ENCODE data around the gene TOR1AIP2.

DNA sequence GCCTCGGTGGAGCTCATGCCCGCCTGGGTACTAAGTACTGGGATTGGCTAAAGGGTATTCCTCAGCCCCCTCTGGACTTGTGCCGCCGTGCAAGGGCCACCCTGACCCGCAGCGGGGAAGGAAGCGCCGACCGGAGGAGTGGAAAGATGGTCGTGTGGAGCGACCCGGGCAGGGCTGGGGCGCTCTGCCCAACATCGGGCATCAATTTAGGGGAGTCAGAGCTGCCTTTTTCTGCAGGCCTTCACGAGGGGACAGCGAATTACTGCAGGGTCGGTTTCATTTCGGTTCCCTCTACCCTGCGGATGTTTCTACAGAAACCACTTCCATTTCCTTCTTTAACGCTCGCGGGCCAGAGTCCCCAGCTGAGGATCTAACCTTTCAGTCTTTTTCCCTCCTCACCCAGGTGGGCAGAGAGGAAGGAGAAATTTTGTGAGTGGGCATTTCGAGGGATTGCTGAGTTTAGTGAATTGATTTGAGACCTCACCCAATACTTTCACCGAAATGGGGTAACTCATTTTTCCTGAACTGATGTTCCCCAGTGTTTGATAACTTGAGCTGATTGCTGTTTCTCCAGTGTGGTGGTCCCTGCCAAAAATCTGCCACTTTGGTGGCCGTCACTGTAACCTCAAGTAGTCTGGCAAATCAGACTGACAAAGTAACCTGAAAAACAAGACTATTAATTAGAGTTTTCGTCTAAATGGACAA, 5.6 kb upstream of the TOR1AIP2 start:
- TF ChIP-seq, protein P1, sequence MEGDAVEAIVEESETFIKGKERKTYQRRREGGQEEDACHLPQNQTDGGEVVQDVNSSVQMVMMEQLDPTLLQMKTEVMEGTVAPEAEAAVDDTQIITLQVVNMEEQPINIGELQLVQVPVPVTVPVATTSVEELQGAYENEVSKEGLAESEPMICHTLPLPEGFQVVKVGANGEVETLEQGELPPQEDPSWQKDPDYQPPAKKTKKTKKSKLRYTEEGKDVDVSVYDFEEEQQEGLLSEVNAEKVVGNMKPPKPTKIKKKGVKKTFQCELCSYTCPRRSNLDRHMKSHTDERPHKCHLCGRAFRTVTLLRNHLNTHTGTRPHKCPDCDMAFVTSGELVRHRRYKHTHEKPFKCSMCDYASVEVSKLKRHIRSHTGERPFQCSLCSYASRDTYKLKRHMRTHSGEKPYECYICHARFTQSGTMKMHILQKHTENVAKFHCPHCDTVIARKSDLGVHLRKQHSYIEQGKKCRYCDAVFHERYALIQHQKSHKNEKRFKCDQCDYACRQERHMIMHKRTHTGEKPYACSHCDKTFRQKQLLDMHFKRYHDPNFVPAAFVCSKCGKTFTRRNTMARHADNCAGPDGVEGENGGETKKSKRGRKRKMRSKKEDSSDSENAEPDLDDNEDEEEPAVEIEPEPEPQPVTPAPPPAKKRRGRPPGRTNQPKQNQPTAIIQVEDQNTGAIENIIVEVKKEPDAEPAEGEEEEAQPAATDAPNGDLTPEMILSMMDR (conservative IDR thresholded peaks at IDR 0.05; ENCODE audit: low read depth, low read length): no peak
- TF ChIP-seq EZH2 (IDR thresholded peaks at IDR 0.05; ENCODE audit: borderline replicate concordance, low read depth, low read length, poor library complexity, severe bottlenecking): no peak

All from A673 (cell line).